Neural progenitor cell (in vitro differentiated cells): ENCODE results near the gene ITM2C. TPM values are rescaled to one million over a fixed set of nuclear protein-coding genes. Genes with fewer than 3 reads are reported as not detected.

Experiments used
- DNase-seq: peaks from one replicate; pipeline ENCODE4 v3.0.0-alpha.2; 2016; ENCODE audit warnings: low spot score
- H2AFZ ChIP-seq: fragments of 200-600 bp; sonication (generic); replicated peaks from 2 replicates; pipeline ENCODE4 v1.6.1; 2016; ENCODE audit warnings: antibody characterized with exemption
- H3F3A ChIP-seq: fragments of 200-600 bp; sonication (generic); 2 replicates; pipeline ENCODE4 v1.6.1; 2016; ENCODE audit warnings: antibody characterized with exemption, low read depth
- H3K27ac ChIP-seq: fragments of 200-600 bp; sonication (generic); 2 replicates; pipeline ENCODE4 v1.5.1; 2016; ENCODE audit warnings: mild to moderate bottlenecking
- H3K27me3 ChIP-seq: fragments of 200-600 bp; sonication (generic); 2 replicates; pipeline ENCODE4 v1.6.1; 2016; ENCODE audit warnings: mild to moderate bottlenecking, moderate library complexity
- H3K36me3 ChIP-seq: fragments of 200-600 bp; sonication (generic); 2 replicates; pipeline ENCODE4 v1.5.1; 2016
- H3K4me1 ChIP-seq: fragments of 200-600 bp; sonication (generic); 2 replicates; pipeline ENCODE4 v1.6.1; 2016; ENCODE audit warnings: mixed run types
- H3K4me2 ChIP-seq: fragments of 200-600 bp; sonication (generic); 2 replicates; pipeline ENCODE4 v1.6.1; 2016
- H3K4me3 ChIP-seq: fragments of 200-600 bp; sonication (generic); 2 replicates; pipeline ENCODE4 v1.5.1; 2016
- H3K79me2 ChIP-seq: fragments of 200-600 bp; sonication (generic); 2 replicates; pipeline ENCODE4 v1.6.1; 2016; ENCODE audit warnings: low read depth
- H3K9ac ChIP-seq: fragments of 200-600 bp; sonication (generic); 2 replicates; pipeline ENCODE4 v1.6.1; 2016
- H3K9me3 ChIP-seq: fragments of 200-600 bp; sonication (generic); 2 replicates; pipeline ENCODE4 v1.5.1; 2016; ENCODE audit warnings: low read depth
- H4K20me1 ChIP-seq: fragments of 200-600 bp; sonication (generic); 2 replicates; pipeline ENCODE4 v1.6.1; 2016; ENCODE audit warnings: low read depth
- H3K27ac Mint-ChIP-seq: 3 replicates; pipeline ENCODE4 v1.8.0; 2021; ENCODE audit warnings: mixed read lengths
- H3K27me3 Mint-ChIP-seq: 2 replicates; pipeline ENCODE4 v1.8.0; 2022; ENCODE audit warnings: low read depth, mild to moderate bottlenecking, inconsistent platforms, moderate library complexity, mixed read lengths; ENCODE audit not compliant: insufficient read depth
- H3K36me3 Mint-ChIP-seq: 3 replicates; pipeline ENCODE4 v1.8.0; 2021; ENCODE audit warnings: mixed read lengths
- H3K4me1 Mint-ChIP-seq: 3 replicates; pipeline ENCODE4 v1.8.0; 2021; ENCODE audit warnings: mixed read lengths
- H3K4me3 Mint-ChIP-seq: 3 replicates; pipeline ENCODE4 v1.8.0; 2021; ENCODE audit warnings: mild to moderate bottlenecking, moderate library complexity, mixed read lengths
- H3K9me3 Mint-ChIP-seq: 3 replicates; pipeline ENCODE4 v1.8.0; 2020; ENCODE audit warnings: mixed read lengths
- CTCF ChIP-seq: fragments of 200-600 bp; sonication (generic); IDR thresholded peaks from 2 replicates; pipeline ENCODE4 v1.5.1; 2017; ENCODE audit warnings: antibody characterized with exemption, mild to moderate bottlenecking
- EZH2 ChIP-seq: fragments of 200-600 bp; sonication (generic); IDR thresholded peaks from 2 replicates; pipeline ENCODE4 v1.6.1; 2017; ENCODE audit warnings: antibody characterized with exemption, mild to moderate bottlenecking, moderate library complexity
- EZH2phosphoT487 ChIP-seq: fragments of 200-600 bp; sonication (generic); IDR thresholded peaks from 2 replicates; pipeline ENCODE4 v1.6.1; 2017; ENCODE audit warnings: antibody characterized with exemption
- total RNA-seq: library from RNA; depleted of rRNA; stranded (reverse); fragments of >200 nt; gene quantifications from 2 replicates; pipeline ENCODE4 v1.2.3, GENCODE V29; 2015; ENCODE audit warnings: low replicate concordance

The ITM2C gene
- total RNA-seq, 1 donor from 2014 or later = 84.6 TPM

DNA sequence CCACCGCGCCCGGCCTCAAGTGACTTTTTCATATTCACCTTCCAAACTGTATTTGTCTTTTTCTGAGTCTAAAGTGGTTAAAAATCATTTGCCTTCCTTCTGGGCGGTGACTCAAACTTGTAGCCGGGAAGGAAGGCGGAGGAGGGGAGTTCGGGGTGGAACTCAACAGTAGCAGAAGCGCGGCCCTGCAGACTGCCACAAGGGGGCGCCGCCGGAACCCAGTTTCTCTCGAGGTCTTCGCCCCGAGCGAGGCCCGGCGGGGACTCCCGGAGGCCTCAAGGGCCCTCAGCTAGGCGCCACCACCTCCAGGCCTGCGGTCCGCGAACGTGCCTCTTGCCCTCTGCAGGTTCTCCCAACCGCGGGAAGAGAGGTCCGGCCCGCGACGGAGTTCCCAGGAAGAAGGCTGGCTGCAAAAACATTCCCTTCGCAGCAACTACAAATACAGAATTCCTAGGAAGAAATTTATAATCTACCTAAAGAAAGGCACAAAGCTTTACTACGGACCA lies 16.8 kb upstream of the ITM2C start:
- Histone ChIP-seq H2AFZ (peak overlapping the region; percentile 47), H3K36me3 (no peaks in the 10 kb centered on the region), H3K4me1 (no peaks in the 10 kb centered on the region), H3K4me3 (no peak overlapping the region), H3K9me3 (no peaks in the 10 kb centered on the region), H3K79me2 (no peaks in the 10 kb centered on the region), H3K27ac (no peak overlapping the region), H3K4me2 (no peak overlapping the region), H3F3A (no peaks in the 10 kb centered on the region), H4K20me1 (no peaks in the 10 kb centered on the region), H3K27me3 (peaks cover 13% of the 10 kb centered on the region), H3K9ac (no peak overlapping the region)
- H3K27me3 Mint-ChIP-seq = peaks cover 9% of the 10 kb centered on the region
- TF ChIP-seq EZH2 (peak; percentile 45), EZH2phosphoT487 (no peak), CTCF (peak; percentile 97)
- peaks cover 1% of the 10 kb centered on the region for H3K36me3 Mint-ChIP-seq
- peak overlapping the region; percentile 66 for H3K27ac Mint-ChIP-seq
- H3K4me3 Mint-ChIP-seq = no peak overlapping the region
- peaks cover 5% of the 10 kb centered on the region for H3K9me3 Mint-ChIP-seq
- peak; percentile 92 for DNase-seq
- peaks cover 2% of the 10 kb centered on the region for H3K4me1 Mint-ChIP-seq

GRCh38 chr2:230849633-230850357 lies 14.9 kb upstream of the ITM2C start:
- Histone ChIP-seq H3K4me2 (no peak overlapping the region), H3F3A (no peaks in the 10 kb centered on the region), H3K9ac (no peak overlapping the region), H2AFZ (peak overlapping the region; percentile 26), H3K36me3 (no peaks in the 10 kb centered on the region), H3K79me2 (no peaks in the 10 kb centered on the region), H3K4me3 (no peak overlapping the region), H3K27me3 (peaks cover 13% of the 10 kb centered on the region), H3K9me3 (no peaks in the 10 kb centered on the region), H3K27ac (no peak overlapping the region), H3K4me1 (no peaks in the 10 kb centered on the region), H4K20me1 (no peaks in the 10 kb centered on the region)
- peak; percentile 77 for DNase-seq
- Mint-ChIP-seq H3K4me1 (no peaks in the 10 kb centered on the region), H3K36me3 (peaks cover 1% of the 10 kb centered on the region), H3K9me3 (peaks cover 5% of the 10 kb centered on the region), H3K4me3 (peak overlapping the region; percentile 58), H3K27me3 (peaks cover 13% of the 10 kb centered on the region), H3K27ac (no peak overlapping the region)
- TF ChIP-seq EZH2 (no peak), EZH2phosphoT487 (no peak), CTCF (peak; percentile 98)

GRCh38 chr2:230850358-230850658 lies 14.4 kb upstream of the ITM2C start:
- H3K27me3 ChIP-seq = peaks cover 13% of the 10 kb centered on the region
- no peak overlapping the region for H3K27ac ChIP-seq
- no peak overlapping the region for H3K4me2 ChIP-seq
- Mint-ChIP-seq H3K36me3 (peaks cover 1% of the 10 kb centered on the region), H3K27me3 (peaks cover 13% of the 10 kb centered on the region), H3K9me3 (peaks cover 5% of the 10 kb centered on the region), H3K27ac (no peak overlapping the region), H3K4me1 (no peaks in the 10 kb centered on the region), H3K4me3 (no peak overlapping the region)
- no peak overlapping the region for H3K4me3 ChIP-seq
- no peaks in the 10 kb centered on the region for H3K4me1 ChIP-seq
- H4K20me1 ChIP-seq = no peaks in the 10 kb centered on the region
- H3K36me3 ChIP-seq = no peaks in the 10 kb centered on the region
- no peaks in the 10 kb centered on the region for H3F3A ChIP-seq
- H2AFZ ChIP-seq = peak overlapping the region; percentile 26
- H3K9me3 ChIP-seq = no peaks in the 10 kb centered on the region
- TF ChIP-seq CTCF (no peak), EZH2 (no peak), EZH2phosphoT487 (no peak)
- no peaks in the 10 kb centered on the region for H3K79me2 ChIP-seq
- H3K9ac ChIP-seq = no peak overlapping the region
- no peak for DNase-seq
